ENCODE results near the gene SLC25A29. TPM values are rescaled to one million over a fixed set of nuclear protein-coding genes. Genes with fewer than 3 reads are reported as not detected.

SLC25A29 gene
- total RNA-seq, 3 donors from 2014 or later, result 40.2 to 119 (median 110) TPM

DNA sequence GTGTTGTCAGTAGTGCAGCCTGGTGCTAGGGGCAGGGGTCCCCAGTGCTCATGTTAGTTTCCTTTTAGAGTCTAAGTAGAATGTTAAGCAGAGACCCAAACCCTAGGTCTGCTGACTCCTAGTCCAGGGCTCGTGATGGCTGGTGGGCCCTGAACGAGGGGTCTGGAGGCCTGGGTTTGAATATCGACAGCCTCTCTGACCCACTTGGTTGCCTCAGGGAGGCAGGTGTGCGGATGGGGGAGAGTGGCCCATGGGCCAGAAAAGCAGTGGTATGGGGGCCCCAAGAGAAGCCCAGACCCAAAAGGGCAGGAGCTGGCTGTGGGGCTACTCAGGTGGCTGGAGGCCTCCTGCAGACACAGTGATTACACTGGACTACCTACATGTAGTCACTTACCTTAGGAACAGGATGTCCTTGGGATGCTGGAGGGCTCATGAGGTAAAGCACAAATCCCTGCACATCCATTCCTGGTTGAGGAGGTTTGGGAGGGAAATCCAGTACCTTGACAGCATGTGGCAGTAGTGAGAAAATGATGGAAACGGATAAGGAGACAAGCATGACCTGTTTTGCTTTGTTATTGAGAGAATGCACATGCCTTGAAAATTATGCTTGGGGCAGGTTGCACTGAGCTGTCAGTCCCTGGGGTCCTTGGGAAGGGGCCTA, 1.7 kb upstream of the SLC25A29 start:
- intact Hi-C loops (cut with DNase I; ENCODE audit: low total_unique reads), result loop anchor here (10.0 kb wide), 1 partner anchor 67 kb away; the partner anchor contains the start of gene WDR25

DNA sequence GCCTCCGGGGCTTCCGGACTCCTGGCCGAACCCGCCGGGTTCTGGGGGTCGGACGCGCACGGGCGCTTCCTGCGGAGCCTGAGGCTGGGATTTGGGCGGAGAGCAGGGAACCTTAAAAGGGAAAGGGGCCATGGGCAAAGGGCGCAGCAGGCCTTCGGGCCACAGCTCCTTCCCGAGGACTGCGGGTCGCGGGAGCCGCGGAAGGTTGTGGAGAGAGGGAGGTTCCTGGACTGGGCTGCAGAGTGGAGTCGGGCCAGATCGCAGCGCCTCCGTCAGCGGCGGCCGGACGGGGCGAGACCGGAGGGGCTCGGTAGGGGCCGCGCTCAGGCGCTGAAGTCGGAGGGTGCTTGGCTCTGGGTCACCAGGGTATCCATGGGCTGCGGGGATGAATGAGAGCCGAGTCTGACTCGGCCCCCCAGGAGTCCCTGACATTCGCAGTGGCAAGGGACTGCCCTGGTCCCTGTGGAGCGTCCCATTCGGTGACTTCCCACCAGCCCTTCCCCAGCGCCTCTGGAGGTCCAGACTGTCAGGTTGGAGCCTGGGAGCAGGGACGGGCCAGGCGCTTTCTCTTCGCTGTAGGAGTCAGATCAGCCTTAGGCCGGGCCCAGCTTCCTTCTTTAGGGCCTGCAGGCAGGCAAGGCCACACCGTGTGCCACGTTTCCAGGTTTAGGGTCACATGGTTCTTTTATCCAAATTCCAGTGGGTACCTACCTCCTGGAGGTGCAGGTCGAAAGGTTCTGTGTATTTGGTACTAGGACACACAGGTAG, 938 bp upstream of the SLC25A29 start:
- peak overlapping the region; percentile 78 to 90 for H3K27ac ChIP-seq
- intact Hi-C loops (cut with DNase I; ENCODE audit: low total_unique reads), result loop anchor here (10.0 kb wide), 1 partner anchor 68 kb away; the partner anchor contains the start of gene WDR25
- H3K36me3 ChIP-seq, result no peaks in the 10 kb centered on the region
- DNase-seq (ENCODE audit: low spot score in 2 of 2), result no peak
- H3K4me1 ChIP-seq, result peaks cover 0 to 23% of the 10 kb centered on the region in 2 donors
- no peaks in the 10 kb centered on the region for H3K27me3 ChIP-seq
- H3K4me3 ChIP-seq, result peak overlapping the region; percentile 85 to 96 (median 89)
- H3K9me3 ChIP-seq, result no peaks in the 10 kb centered on the region
- TF ChIP-seq, protein P1, sequence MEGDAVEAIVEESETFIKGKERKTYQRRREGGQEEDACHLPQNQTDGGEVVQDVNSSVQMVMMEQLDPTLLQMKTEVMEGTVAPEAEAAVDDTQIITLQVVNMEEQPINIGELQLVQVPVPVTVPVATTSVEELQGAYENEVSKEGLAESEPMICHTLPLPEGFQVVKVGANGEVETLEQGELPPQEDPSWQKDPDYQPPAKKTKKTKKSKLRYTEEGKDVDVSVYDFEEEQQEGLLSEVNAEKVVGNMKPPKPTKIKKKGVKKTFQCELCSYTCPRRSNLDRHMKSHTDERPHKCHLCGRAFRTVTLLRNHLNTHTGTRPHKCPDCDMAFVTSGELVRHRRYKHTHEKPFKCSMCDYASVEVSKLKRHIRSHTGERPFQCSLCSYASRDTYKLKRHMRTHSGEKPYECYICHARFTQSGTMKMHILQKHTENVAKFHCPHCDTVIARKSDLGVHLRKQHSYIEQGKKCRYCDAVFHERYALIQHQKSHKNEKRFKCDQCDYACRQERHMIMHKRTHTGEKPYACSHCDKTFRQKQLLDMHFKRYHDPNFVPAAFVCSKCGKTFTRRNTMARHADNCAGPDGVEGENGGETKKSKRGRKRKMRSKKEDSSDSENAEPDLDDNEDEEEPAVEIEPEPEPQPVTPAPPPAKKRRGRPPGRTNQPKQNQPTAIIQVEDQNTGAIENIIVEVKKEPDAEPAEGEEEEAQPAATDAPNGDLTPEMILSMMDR (IDR thresholded peaks at IDR 0.05), result no peak
- TF ChIP-seq POLR2AphosphoS5 (IDR thresholded peaks at IDR 0.05) (no peak), POLR2A (IDR thresholded peaks at IDR 0.05) (no peak)

More for the DNA sequence above, 1.7 kb upstream of the SLC25A29 start:
- Histone ChIP-seq H3K9me3 (no peaks in the 10 kb centered on the region), H3K4me1 (peaks cover 0 to 23% of the 10 kb centered on the region in 2 donors), H3K4me3 (peak overlapping the region; percentile 85 to 96 (median 89)), H3K27me3 (no peaks in the 10 kb centered on the region), H3K27ac (peak overlapping the region; percentile 78 to 90), H3K36me3 (no peaks in the 10 kb centered on the region)
- no peak for DNase-seq (ENCODE audit: low spot score in 2 of 2)
- no peak for TF ChIP-seq POLR2A (IDR thresholded peaks at IDR 0.05)
- TF ChIP-seq POLR2AphosphoS5 (IDR thresholded peaks at IDR 0.05), result no peak
- TF ChIP-seq, protein P1 (IDR thresholded peaks at IDR 0.05), result no peak

DNA sequence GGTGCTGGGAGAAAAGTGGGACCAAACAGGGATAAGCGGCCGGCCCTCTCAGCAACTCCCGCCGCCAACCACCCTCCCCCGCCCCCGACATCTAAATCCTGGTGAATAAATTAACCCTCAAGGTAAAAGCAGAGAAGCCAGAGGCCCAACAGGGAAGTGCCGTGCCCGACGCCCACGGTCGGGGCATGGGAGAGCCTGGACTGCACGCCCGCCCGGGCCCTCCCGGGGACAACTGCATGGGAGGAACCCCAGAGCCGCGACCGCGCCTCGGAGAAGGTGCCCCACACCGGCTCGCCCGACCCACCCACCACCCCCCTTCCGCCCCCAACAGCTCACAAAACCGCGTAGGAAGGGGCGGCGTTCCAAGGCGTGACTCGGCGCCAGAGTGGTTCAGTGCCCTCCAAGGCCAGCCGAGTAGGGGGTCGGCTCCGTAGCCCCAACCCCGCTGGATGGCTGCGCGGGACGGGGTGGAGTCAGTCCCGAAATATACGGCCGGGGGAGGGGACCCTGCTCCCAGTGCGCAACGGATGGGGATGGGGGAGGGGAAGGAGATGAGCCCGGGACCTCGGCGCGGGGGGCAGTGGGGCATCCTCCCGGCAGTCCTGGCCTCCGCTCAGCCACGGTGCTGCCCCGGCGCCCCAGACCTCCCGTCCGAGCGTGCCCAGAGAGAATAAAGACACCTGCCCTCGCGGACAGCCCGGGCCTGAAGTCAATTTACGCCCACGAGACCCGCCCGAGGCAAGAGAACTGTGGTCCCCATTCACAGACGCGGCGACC, 732 bp downstream of the SLC25A29 start:
- H3K9me3 ChIP-seq, result no peaks in the 10 kb centered on the region
- intact Hi-C loops (cut with DNase I; ENCODE audit: low total_unique reads), result loop anchor here (10.0 kb wide), 1 partner anchor 69 kb away; the partner anchor contains the start of gene WDR25
- H3K27ac ChIP-seq, result peak overlapping the region; percentile 78 to 90
- TF ChIP-seq POLR2AphosphoS5 (IDR thresholded peaks at IDR 0.05) (no peak), POLR2A (IDR thresholded peaks at IDR 0.05) (no peak)
- TF ChIP-seq, protein P1 (IDR thresholded peaks at IDR 0.05), result no peak
- peak overlapping the region; percentile 85 to 96 (median 89) for H3K4me3 ChIP-seq
- peaks cover 0 to 23% of the 10 kb centered on the region in 2 donors for H3K4me1 ChIP-seq
- H3K36me3 ChIP-seq, result no peaks in the 10 kb centered on the region
- H3K27me3 ChIP-seq, result no peaks in the 10 kb centered on the region
- DNase-seq (ENCODE audit: low spot score in 2 of 2), result no peak

DNA sequence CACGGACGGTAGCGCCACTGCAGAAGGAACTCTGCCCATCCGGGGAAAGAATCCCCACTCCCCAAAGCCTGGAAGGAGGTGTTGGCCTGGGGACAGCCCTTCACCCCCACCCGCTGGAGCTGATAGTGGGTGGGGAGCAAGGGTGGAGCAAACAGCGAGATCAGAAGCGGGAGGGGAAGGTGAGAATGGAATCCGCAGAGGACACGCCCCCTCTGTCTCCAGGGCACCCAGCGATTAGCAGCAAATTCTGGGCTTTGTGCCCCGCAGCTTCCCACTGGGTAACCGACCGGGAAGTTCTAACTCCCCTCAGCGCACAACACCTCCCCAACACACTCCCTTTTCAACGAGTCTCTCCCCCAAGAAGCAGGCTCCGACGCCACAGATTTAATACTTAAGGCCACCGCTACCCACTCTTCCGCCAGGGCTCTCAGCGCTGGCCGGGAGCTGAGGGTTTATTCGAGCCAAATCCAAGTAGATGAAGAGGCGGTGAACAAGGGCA, 1.4 kb downstream of the SLC25A29 start:
- intact Hi-C loops (cut with DNase I; ENCODE audit: low total_unique reads), result loop anchor here (10.0 kb wide), 1 partner anchor 70 kb away; the partner anchor contains the start of gene WDR25
- H3K27ac ChIP-seq, result peak overlapping the region; percentile 78 to 90
- no peaks in the 10 kb centered on the region for H3K9me3 ChIP-seq
- peak overlapping the region; percentile 85 to 96 (median 89) for H3K4me3 ChIP-seq
- TF ChIP-seq, protein P1 (IDR thresholded peaks at IDR 0.05), result no peak
- no peak for TF ChIP-seq POLR2AphosphoS5 (IDR thresholded peaks at IDR 0.05)
- no peak for DNase-seq (ENCODE audit: low spot score in 2 of 2)
- H3K4me1 ChIP-seq, result peaks cover 0 to 23% of the 10 kb centered on the region in 2 donors
- H3K27me3 ChIP-seq, result no peaks in the 10 kb centered on the region
- no peaks in the 10 kb centered on the region for H3K36me3 ChIP-seq

Measured in breast epithelium (tissue), 4 donors.